Peyer's patch (tissue), 4 donors: Measurements from ENCODE around the gene PCDH19.

Source experiments
- CTCF ChIP-seq, 6 experiments: fragments of 450-650 bp in 4 of 6; fragments of 200-600 bp in 2 of 6; sonication (generic) in 1 of 6; IDR thresholded peaks; one replicate each; pipeline ENCODE4 v1.5.1; 2017 to 2019; ENCODE audit warnings: antibody characterized with exemption in 6 of 6, mild to moderate bottlenecking in 3 of 6, moderate library complexity in 1 of 6
- POLR2A ChIP-seq, 2 donors: fragments of 450-650 bp; IDR thresholded peaks; one replicate each; pipeline ENCODE4 v1.5.1; 2017; ENCODE audit warnings: antibody characterized with exemption in 2 of 2, mild to moderate bottlenecking in 2 of 2, moderate library complexity in 2 of 2

DNA sequence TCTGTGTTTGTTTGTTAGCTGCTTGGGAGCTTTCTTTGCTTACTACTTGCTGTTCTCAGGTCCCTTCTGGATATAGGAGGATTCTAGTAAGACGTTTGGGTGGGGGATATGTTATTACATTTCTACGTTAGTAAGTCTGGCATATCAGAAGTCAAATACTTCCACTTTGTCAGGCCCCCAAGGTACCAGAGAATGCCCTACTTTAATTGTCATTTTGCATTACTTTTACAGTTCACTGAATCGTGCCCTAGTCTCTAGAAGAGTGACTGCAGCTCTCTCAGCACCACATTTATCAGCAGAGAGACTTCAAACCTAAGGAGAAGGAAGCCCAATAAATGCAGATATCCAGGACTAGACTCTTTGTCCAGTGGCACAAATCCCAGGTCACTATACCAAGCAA lies 54.4 kb downstream of the PCDH19 start:
- TF ChIP-seq CTCF (IDR thresholded peaks at IDR 0.05) (no peak), POLR2A (IDR thresholded peaks at IDR 0.05) (no peak)
